Activated CD4-positive, alpha-beta T cell treated with anti-CD3 and anti-CD28 coated beads for 4 hours (primary cell): Measurements from ENCODE around the gene RRP8.

Experiments
- DNase-seq, 2 donors: peaks; one replicate each; pipeline ENCODE4 v3.0.0-alpha.2; 2020

Gene RRP8

GRCh38 chr11:6603287-6604080 lies at the start of gene RRP8, which contains the start of gene ILK:
Gene RRP8 (minus strand): TSS chr11:6603616. CDS start chr11:6603502, 114 bp downstream.
Gene ILK (plus strand): TSS chr11:6603774. CDS start chr11:6604272, 498 bp downstream.
- peak; percentile 81 to 82 for DNase-seq

- DNase-seq = no peak
Measured at GRCh38 chr11:6653097-6653496, 49.7 kb upstream of the RRP8 start.

GRCh38 chr11:6652182-6652581 lies 48.8 kb upstream of the RRP8 start:
- DNase-seq = no peak

DNA sequence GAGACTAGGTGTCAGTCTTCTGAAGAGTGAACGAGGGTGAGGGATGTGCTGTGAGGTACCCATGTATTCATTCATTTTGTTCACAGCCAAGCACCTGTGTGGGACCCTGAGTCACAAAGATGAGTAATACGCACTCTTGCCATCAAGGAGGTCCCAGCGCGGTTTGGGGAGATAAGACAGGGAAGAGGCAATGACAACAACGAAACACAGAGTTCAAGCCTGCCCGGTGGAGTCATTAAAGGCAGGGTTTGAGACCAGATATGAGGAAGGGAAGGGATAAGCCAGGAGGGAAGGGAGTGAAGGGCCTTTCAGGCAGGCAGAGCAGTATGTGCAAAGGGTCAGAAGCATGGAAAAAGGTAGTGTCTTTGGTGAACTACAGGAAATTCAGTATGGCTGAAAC lies 47.6 kb upstream of the RRP8 start:
- DNase-seq = peak; percentile 22 to 30

- no peak for DNase-seq
Measured at GRCh38 chr11:6650104-6650503, 46.7 kb upstream of the RRP8 start.

GRCh38 chr11:6648501-6648900 lies 45.1 kb upstream of the RRP8 start:
- no peak for DNase-seq

- DNase-seq = no peak
Measured at GRCh38 chr11:6647836-6648235, 44.4 kb upstream of the RRP8 start.

DNA sequence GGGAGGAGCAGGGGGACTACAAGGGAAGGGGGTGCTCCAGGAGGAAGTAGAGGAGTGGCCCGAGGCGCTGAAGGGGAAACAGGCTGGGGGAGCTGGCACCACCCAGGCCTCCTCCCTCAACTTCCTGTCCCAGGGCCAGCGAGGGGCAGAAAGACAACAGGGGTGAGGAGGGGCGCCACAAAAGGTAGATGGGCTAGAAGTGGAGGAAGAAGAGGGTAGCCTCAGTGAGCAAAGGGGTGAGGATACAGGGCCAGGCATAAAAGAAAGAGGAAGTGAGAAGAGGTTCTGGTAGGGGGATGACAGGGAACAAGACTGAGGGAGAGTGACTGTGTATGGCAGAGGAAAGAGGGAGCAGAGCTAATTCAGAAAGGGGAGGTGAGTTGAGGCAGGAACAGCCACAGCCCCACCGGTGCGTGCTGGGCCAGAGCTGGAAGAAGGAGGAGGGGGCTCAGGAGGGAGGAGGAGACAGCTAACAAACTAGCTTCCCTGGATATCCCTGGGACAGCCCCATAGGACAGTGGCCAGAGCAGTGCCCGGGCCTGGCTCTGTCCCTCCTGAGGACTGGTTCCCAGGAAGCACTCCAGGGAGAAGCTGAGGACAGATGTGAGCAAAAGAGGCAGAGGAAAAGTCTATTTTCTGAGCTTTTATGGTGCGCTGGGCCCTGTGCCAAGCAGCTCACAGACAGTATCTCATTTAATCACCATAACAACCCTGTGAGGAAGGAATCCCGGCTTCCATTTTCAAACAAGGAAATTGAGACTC lies 43.7 kb upstream of the RRP8 start:
- DNase-seq = no peak

DNA sequence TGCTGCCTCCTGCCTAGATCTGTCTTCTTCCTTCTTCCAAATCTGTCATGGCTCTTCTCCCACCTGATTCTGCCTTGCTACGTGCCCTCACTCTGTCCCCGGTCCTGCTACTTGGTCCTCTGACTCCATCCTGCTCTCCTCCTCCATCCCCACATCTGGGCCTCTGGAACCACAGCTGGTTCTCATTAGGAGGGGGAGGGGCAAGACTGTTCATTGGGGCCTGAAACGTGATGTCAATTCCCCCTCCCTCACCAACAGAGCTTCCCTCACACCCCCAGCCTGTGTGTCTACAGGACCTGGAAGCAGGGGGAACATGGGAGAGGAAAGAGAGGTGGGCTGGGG lies 43.1 kb upstream of the RRP8 start:
- no peak for DNase-seq

GRCh38 chr11:6646071-6646470 lies 42.7 kb upstream of the RRP8 start:
- DNase-seq = no peak

DNA sequence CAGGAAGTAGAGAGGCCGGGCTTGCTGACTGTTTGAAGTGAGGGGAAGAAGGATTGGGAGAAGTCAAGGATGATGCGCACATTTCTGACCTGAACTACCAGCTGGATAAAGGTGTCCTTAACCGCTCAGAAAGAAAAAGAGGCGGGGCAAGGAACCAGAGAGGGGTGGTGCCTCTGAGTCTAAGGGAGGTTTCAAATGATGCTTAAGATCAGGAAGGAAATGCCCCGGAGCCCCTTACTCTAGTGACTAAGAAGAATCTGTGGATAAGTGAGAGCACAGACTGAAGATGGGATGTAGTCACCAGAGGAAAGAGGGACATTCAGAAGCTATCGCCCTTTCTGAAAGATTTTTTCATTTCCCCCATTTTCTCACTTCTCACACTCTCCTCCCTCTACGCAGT lies 39.5 kb upstream of the RRP8 start:
- DNase-seq = no peak

DNA sequence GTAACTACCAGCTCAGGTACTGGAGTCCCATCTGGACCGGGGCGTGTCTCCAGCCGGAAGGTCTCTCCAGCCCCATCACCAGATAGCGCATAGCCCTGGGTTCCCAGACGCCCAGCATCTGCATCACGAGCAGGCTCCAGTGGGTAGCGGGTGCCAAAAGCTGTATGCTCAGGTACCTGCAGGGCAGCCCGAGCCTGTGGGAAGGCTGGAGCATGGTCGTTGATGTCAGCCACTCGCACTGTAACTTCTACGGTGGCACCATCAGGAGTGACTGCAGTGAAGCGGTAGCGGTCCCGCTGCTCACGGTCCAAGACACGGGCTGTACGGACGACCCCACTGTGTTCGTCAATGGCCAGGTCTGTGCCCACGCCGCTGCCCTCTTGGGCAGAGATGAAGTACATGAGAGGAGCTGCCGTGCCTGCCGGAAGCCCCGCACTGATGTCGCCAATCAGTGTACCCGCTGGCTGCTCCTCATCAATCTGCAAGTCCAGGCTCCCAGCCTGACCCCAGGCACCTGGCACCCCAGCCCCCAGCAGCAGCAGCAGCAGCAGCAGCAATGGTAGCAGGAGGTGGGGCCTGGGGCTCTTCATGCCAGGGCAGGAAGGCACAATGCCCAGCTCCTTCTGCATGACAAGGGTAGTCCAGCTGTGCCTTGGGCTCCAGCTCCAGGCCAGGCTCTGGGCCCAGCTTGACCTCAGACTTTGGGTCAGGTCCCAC lies 37.7 kb upstream of the RRP8 start:
- no peak for DNase-seq

DNA sequence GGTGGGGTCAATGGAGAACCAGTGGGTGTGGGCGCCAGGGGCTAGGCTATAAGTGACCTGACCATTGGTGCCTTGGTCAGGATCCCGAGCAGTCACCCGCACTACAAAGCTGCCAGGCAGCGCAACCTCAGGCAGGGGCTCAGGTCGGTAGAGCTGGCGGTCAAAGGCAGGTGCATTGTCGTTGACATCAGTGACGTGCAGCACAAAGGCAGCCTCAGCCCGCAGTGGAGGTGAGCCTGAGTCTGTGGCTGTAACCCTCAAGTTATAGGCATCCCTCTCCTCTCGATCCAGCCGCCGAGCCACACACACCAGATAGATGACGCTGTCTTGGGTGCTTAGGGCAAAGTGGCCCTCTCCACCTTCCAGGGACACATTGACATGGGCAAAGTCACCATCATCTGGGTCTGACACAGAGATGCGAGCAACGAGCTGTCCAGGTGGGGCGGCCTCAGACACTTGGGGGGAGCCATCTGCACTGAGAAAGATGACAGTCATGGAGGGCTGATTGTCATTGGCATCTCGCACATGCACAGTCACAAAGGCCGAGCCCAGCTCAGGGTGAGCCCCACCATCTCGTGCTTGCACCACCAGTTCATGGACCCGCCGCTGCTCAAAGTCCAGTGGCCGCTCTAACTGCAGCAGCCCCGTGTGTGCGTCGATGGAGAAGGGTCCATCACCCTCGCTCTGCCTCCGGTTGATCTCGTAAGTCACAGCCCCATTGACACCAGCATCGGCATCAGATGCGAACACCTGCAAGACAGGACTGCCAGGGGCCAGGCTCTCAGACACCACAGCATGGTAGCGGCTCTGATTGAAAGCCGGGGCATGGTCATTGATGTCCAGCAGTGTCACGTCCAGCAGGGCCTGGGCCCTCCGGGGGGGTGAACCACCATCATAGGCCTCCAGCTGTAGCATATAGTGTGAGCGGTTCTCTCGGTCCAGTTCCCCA lies 36.9 kb upstream of the RRP8 start:
- no peak for DNase-seq

- no peak for DNase-seq
Measured at GRCh38 chr11:6638429-6638828, 35.0 kb upstream of the RRP8 start.

DNA sequence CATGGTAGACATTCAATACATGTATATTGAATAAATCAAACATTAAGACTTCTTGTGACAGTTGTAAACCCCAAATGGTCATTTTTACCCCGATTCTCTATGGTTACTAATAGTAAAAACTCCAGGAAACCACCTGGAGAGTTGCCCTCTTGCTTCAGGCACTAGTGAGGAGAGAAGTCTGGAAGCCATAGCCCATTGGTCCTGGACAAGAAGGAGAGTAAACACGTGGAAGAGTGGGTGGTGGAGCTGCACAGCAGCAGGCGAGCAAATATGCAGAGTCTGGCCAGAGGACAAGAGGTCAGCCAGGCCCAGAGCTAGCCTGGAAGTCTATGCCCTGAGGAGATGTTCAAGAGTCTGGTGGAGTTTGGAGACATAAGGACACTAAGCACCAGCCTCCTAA lies 34.5 kb upstream of the RRP8 start:
- DNase-seq = no peak

GRCh38 chr11:6636480-6636879 lies 33.1 kb upstream of the RRP8 start:
- no peak for DNase-seq

- no peak for DNase-seq
Measured at GRCh38 chr11:6635082-6635932, 31.9 kb upstream of the RRP8 start.

DNA sequence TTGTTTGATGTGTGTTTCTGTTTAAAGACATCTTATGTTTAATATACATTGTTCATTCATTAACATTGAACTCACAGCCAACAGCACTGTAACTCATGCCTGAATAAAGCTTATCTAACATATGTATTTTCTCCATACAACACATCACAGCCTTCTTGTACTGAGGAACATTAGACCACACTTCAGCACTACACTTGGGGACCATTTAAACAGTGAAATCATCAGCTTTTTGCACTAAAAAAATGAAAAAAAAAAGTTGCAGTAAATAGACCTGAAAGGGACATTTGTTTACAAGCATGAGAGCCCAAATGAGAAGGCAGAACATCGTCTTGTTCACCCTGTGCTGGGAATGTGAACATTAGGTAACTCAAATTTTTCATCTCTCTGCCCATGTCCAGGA lies 31.1 kb upstream of the RRP8 start:
- no peak for DNase-seq

DNA sequence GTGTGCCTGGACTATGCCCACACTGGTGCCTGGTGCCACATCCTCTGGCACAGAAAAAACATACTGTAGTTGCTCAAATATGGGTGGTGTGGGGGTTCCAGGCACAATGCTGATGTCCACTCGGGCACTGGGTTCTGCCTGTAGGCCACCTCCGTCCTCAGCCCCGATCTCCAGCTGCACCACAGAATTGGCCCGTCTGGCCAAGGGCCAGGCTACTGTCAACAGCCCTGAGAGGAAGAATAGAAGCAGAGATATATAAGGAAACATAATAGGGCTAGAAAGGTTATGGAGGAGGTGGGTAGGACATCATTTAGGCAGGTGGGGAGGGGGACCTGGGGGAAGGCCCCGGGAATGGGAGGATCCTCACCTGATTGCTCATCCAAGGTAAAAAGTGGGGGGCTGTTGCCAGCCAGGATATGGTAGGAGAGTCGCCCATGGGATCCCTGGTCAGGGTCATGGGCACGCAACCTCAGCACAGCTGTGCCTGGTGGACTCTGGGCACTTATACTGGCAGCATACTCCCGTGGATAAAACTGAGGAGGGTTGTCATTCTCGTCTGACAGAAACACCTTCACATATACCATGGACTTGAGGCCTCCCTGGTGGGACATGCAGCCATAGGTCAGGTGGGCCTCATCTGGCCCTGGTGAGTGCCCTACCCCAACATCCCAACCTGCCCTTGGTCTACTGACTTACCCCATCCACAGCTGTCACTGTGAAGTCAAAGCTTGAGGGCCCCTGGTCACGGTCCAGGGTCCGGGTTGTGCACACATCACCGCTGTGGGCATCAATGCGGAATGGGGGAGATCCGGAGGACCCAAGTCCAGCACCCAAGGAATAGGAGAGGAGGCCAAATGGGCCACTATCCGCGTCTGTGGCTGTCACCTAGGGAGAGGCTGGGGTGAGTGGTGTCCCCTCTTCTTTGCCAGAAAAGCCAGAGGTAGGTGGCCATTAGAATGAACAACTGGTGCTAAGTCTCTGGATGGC lies 30.3 kb upstream of the RRP8 start:
- no peak for DNase-seq
